ENCODE measurements around the gene JUND.

JUND gene

DNA sequence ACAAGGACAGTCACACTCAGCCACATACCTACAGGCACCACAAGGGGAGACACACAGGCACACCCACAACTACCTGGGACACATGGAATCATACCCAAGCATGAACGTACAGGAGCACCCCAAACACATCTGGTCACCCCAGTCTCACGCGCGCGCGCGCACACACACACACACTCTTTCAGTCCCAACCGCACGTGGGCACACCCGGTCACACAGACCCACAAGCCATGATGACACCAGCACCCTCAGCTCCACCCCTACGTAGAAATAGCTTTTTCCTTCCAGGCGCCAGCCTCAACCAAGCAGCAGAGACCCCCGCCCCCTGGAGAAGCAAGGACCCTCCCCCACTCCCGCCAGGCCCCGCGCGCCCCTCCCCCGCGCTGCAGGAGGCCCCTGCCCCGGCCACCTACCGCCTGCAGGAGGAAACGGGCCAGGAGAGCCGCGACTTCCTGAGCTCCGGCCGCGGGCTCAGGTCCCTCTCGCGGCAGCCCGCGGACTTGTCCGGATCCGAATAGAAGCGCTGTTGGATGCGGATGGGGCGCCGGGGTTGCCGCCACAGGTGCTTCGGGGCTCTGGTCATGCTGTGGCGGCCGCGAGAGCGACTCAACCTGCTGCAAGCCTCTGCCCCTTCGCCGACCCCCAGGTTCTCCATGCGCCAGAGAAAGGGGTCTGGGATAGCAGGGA lies 48.7 kb downstream of the JUND start:
- DNase-seq = no peak

DNA sequence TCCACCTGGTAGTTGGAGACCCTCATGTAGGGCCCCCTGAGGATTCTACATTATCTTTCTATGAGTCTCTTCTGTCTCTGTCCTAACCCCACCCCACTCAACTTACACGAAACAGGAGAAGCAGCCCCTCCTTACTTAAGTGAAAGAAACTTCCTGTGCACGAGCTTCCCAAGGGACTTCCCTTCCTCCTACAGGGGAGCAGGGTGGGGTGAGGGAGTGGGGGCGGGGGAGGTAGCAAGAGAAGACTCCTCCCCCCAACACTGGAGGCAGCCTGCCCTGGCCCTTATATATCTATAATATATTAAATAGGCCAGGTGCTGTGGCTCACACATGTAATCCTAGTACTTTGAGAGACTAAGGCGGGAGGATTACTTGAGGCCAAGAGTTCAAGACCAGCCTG lies 49.6 kb downstream of the JUND start:
- DNase-seq = no peak

DNA sequence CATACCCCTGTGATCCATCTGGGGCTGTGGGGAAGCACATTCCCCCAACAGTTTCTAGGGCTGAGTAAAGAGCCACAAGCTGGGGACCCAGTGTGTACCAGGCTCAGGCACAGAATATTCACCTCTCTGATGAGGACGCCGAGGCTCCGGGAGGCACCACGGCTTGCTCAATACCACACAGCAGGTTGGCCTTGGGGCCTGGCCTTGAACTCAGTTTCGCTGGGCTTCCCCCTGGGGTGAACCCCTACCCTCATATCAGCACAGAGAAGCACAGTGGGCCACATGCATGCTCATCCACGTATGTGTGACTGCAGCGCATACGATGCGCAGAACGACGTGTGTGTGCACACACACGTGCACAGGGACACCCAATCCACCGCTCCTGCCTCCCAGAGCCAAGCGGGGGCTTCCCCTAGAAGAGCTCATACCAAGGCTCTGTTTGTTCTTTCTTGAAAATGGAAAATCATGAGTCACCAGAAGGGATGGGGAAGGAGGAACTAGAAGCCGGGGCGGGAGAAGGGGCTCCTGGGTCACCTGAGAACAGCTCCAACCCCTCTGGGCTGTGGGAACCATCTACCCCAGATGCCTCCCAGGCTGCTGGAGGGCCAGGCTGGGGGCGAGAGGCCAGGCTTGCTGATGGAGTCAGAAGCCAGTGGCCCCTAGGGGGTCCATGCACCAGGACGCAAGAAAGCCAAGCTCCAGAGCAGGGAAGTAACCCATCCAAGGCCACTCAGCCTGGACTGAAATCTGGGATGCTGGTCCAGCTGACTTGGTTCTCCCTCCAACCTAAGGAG lies 50.3 kb downstream of the JUND start:
- no peak for DNase-seq

DNA sequence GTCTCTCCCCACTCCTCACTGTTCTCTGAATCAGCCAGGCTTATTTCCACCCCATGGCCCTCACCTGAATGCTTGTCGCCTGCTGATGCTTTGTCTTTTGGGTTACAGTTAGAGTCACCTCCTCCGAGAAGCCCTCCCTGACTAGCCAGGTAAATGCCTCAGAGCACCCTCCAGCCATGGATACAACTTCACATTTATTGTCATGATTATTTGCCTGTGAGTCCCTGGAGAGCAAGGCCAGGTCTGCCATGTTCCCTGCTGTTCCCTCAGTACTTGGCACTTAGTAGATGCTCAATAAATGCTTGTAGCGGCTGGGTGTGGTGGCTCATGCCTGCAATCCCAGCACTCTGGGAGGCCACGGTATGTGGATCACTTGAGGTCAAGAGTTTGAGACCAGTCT lies 51.5 kb downstream of the JUND start:
- DNase-seq = no peak
